Stimulated activated CD8-positive, alpha-beta memory T cell treated with anti-CD3 and anti-CD28 coated beads, Interleukin-4, amount 100 ng/mL, for 48 hours (primary cell): ENCODE data around the gene MOB2.

Experiments used
- DNase-seq: peaks from one replicate; pipeline ENCODE4 v3.0.0-alpha.2; 2020

Gene MOB2

GRCh38 chr11:1502954-1503707 lies 16.6 kb upstream of the MOB2 start:
- no peak for DNase-seq

GRCh38 chr11:1502168-1502953 lies 15.8 kb upstream of the MOB2 start:
- no peak for DNase-seq

GRCh38 chr11:1501421-1502167 lies 15.0 kb upstream of the MOB2 start:
- no peak for DNase-seq

- no peak for DNase-seq
These were observed 14.2 kb upstream of the MOB2 start for GRCh38 chr11:1500466-1501420.

GRCh38 chr11:1499899-1500298 lies 13.3 kb upstream of the MOB2 start:
- DNase-seq, result no peak

GRCh38 chr11:1499261-1499890 lies 12.8 kb upstream of the MOB2 start:
- no peak for DNase-seq

GRCh38 chr11:1498262-1498661 lies 11.7 kb upstream of the MOB2 start:
- no peak for DNase-seq

- DNase-seq, result no peak
These were observed 11.0 kb upstream of the MOB2 start for GRCh38 chr11:1497600-1497999.

GRCh38 chr11:1496761-1497095 lies 10.1 kb upstream of the MOB2 start:
- no peak for DNase-seq

- DNase-seq, result no peak
These were observed 9.6 kb upstream of the MOB2 start for GRCh38 chr11:1496091-1496760.

GRCh38 chr11:1494650-1495049 lies 8.1 kb upstream of the MOB2 start:
- no peak for DNase-seq

GRCh38 chr11:1493650-1494244 lies 7.2 kb upstream of the MOB2 start:
- no peak for DNase-seq

GRCh38 chr11:1491379-1491778 lies 4.8 kb upstream of the MOB2 start:
- DNase-seq, result no peak

GRCh38 chr11:1490651-1491050 lies 4.1 kb upstream of the MOB2 start:
- no peak for DNase-seq

- DNase-seq, result no peak
These were observed 2.1 kb upstream of the MOB2 start for GRCh38 chr11:1488575-1489180.

GRCh38 chr11:1487851-1488574 lies 1.4 kb upstream of the MOB2 start:
- no peak for DNase-seq

- no peak for DNase-seq
These were observed 692 bp upstream of the MOB2 start for GRCh38 chr11:1487091-1487850.

- no peak for DNase-seq
These were observed 1.1 kb downstream of the MOB2 start for GRCh38 chr11:1485504-1485885.
